GM19467 (cell line): ENCODE results near the gene CRB1.
A peak's percentile ranks its signal among the peaks of the same experiment; 100 is the strongest.
"Not testable (repeated sequence)": the region's sequence is repeated elsewhere in the genome, so short reads cannot be mapped to it uniquely, and the experiment has no call there.

Experiments
- ATAC-seq: cut with Tn5 transposase; IDR thresholded peaks from one replicate; pipeline ENCODE4 v1.9.1; 2021; ENCODE audit warnings: mild to moderate bottlenecking, moderate library complexity; ENCODE audit not compliant: unreplicated experiment

CRB1 gene

GRCh38 chr1:197394831-197395608, 127.0 kb downstream of the CRB1 start:
- no peak for ATAC-seq

GRCh38 chr1:197397895-197398294, 129.8 kb downstream of the CRB1 start:
- no peak for ATAC-seq

- peak; percentile 85 for ATAC-seq
Observed at GRCh38 chr1:197399755-197400521, 131.9 kb downstream of the CRB1 start.

GRCh38 chr1:197400522-197400902, 132.5 kb downstream of the CRB1 start:
- no peak for ATAC-seq

GRCh38 chr1:197402189-197402588, 134.1 kb downstream of the CRB1 start:
- no peak for ATAC-seq

GRCh38 chr1:197404774-197405173, 136.7 kb downstream of the CRB1 start:
- ATAC-seq = not testable (repeated sequence)

- ATAC-seq = not testable (repeated sequence)
Observed at GRCh38 chr1:197405614-197406013, 137.6 kb downstream of the CRB1 start.

GRCh38 chr1:197413564-197413963, 145.5 kb downstream of the CRB1 start:
- no peak for ATAC-seq

- ATAC-seq = no peak
Observed at GRCh38 chr1:197415221-197415620, 147.2 kb downstream of the CRB1 start.

- ATAC-seq = no peak
Observed at GRCh38 chr1:197418693-197419092, 150.6 kb downstream of the CRB1 start.

GRCh38 chr1:197422993-197423392, 154.9 kb downstream of the CRB1 start:
- ATAC-seq = no peak

GRCh38 chr1:197424380-197424779, 156.3 kb downstream of the CRB1 start:
- no peak for ATAC-seq

- no peak for ATAC-seq
Observed at GRCh38 chr1:197429372-197429771, 161.3 kb downstream of the CRB1 start.

GRCh38 chr1:197435224-197435623, 167.2 kb downstream of the CRB1 start:
- no peak for ATAC-seq

GRCh38 chr1:197437601-197438000, 169.5 kb downstream of the CRB1 start:
- ATAC-seq = no peak

GRCh38 chr1:197438010-197438790, 170.1 kb downstream of the CRB1 start:
- no peak for ATAC-seq

- ATAC-seq = no peak
Observed at GRCh38 chr1:197439708-197440280, 171.7 kb downstream of the CRB1 start.

- ATAC-seq = no peak
Observed at GRCh38 chr1:197440715-197441114, 172.7 kb downstream of the CRB1 start.

GRCh38 chr1:197441999-197442414, 174.0 kb downstream of the CRB1 start:
- ATAC-seq = no peak

- no peak for ATAC-seq
Observed at GRCh38 chr1:197444755-197445154, 176.7 kb downstream of the CRB1 start.
